HCT116 (cell line): ENCODE results near the gene OTUD5. TPM values are rescaled to one million over a fixed set of nuclear protein-coding genes. Genes with fewer than 3 reads are reported as not detected.

Source experiments
- ATAC-seq: fragments of 200-7000 bp; cut with Tn5 transposase; 2 replicates; pipeline ENCODE4 v1.9.1; 2020; ENCODE audit warnings: mild to moderate bottlenecking, moderate library complexity
- BruUV-seq: library from RNA; stranded (reverse); fragments of 400-500 nt; replicated peaks from 2 replicates; lab custom pipeline; 2021; lab: Mats Ljungman, UMichigan
- CTCF ChIA-PET: fragments of 300-600 bp; sonication (Branson Sonifier 250); formaldehyde crosslinking; loops from one replicate; lab custom pipeline; 2021; ENCODE audit warnings: antibody characterized with exemption; lab: Charles Lee
- POLR2A ChIA-PET: fragments of 300-600, 350-600 bp; sonication (Branson Sonifier 250); formaldehyde crosslinking; loops from one replicate; lab custom pipeline; 2021; ENCODE audit warnings: antibody characterized with exemption; lab: Charles Lee
- RAD21 ChIA-PET, 2 experiments: fragments of 300-600 bp; sonication (Branson Sonifier 250); formaldehyde crosslinking; loops; one replicate each; lab custom pipeline; 2023; ENCODE audit warnings: low total read pairs in 2 of 2; ENCODE audit not compliant: uncharacterized antibody in 2 of 2, unreplicated experiment in 2 of 2, low non-redundant PET in 1 of 2; lab: Charles Lee
- DNase-seq: peaks from one replicate; pipeline ENCODE4 v3.0.0-alpha.2; 2010; ENCODE audit warnings: low read depth, low spot score
- H2AFZ ChIP-seq: fragments of 200-600 bp; shearing (Covaris generic), sonication (generic); 2 replicates; pipeline ENCODE4 v1.6.1; 2017; ENCODE audit warnings: low read depth, mixed run types, mixed read lengths, antibody characterized with exemption, low read length; ENCODE audit not compliant: poor library complexity, severe bottlenecking
- H3K27ac ChIP-seq: 2 replicates; pipeline ENCODE4 v1.5.1; 2012; ENCODE audit warnings: low read depth, low read length
- H3K27me3 ChIP-seq: fragments of 200-600 bp; sonication (generic); 2 replicates; pipeline ENCODE4 v1.6.1; 2016; ENCODE audit warnings: mixed run types, low read length, mixed read lengths; ENCODE audit not compliant: insufficient read depth
- H3K36me3 ChIP-seq, 2 experiments: fragments of 200-500 bp in 1 of 2; fragments of 200-600 bp in 1 of 2; sonication (Bioruptor generic) in 1 of 2; sonication (generic) in 1 of 2; 2 replicates each; pipeline versions ENCODE4 v1.5.1 to v1.6.1; 2014 to 2016; ENCODE audit warnings: low read length in 2 of 2, inconsistent platforms in 1 of 2, mixed read lengths in 1 of 2, mixed run types in 1 of 2; ENCODE audit not compliant: insufficient read depth in 2 of 2, control insufficient read depth in 1 of 2
- H3K4me1 ChIP-seq, 2 experiments: fragments of 200-600 bp in 1 of 2; sonication (generic) in 1 of 2; 2 replicates each; pipeline versions ENCODE4 v1.5.1 to v1.6.1; 2012 to 2017; ENCODE audit warnings: low read length in 2 of 2, inconsistent platforms in 1 of 2, mild to moderate bottlenecking in 1 of 2, mixed read lengths in 1 of 2, mixed run types in 1 of 2, moderate library complexity in 1 of 2; ENCODE audit not compliant: insufficient read depth in 2 of 2, control insufficient read depth in 1 of 2
- H3K4me2 ChIP-seq: fragments of 200-600 bp; sonication (generic); 2 replicates; pipeline ENCODE4 v1.6.1; 2017; ENCODE audit warnings: mixed run types, low read length, mixed read lengths
- H3K4me3 ChIP-seq, 2 experiments: fragments of 200-600 bp in 1 of 2; sonication (generic) in 1 of 2; replicated peaks in 1 of 2; 2 replicates each; pipeline ENCODE4 v1.5.1; 2011 to 2016; ENCODE audit warnings: low read length in 2 of 2, control low read depth in 1 of 2, low read depth in 1 of 2, mild to moderate bottlenecking in 1 of 2, mixed read lengths in 1 of 2, mixed run types in 1 of 2
- H3K79me2 ChIP-seq: fragments of 200-600 bp; sonication (generic); 2 replicates; pipeline ENCODE4 v1.6.1; 2017; ENCODE audit warnings: mild to moderate bottlenecking, mixed run types, low read length, moderate library complexity, mixed read lengths; ENCODE audit not compliant: insufficient read depth
- H3K9ac ChIP-seq: fragments of 200-600 bp; sonication (generic); 2 replicates; pipeline ENCODE4 v1.6.1; 2016; ENCODE audit warnings: low read length, mixed read lengths
- H3K9me2 ChIP-seq: fragments of 200-600 bp; sonication (generic), shearing (Covaris generic); 2 replicates; pipeline ENCODE4 v1.6.1; 2017; ENCODE audit warnings: mixed run types, mild to moderate bottlenecking, moderate library complexity; ENCODE audit not compliant: insufficient read depth
- H3K9me3 ChIP-seq, 2 experiments: fragments of 200-500 bp in 1 of 2; fragments of 200-600 bp in 1 of 2; sonication (Bioruptor generic) in 1 of 2; sonication (generic) in 1 of 2; 2 replicates each; pipeline ENCODE4 v1.6.1; 2014 to 2017; ENCODE audit warnings: low read length in 2 of 2, mixed read lengths in 2 of 2, inconsistent platforms in 1 of 2, low read depth in 1 of 2, mild to moderate bottlenecking in 1 of 2, mixed run types in 1 of 2, moderate library complexity in 1 of 2; ENCODE audit not compliant: control insufficient read depth in 1 of 2, insufficient read depth in 1 of 2
- H4K20me1 ChIP-seq: fragments of 200-600 bp; sonication (generic), shearing (Covaris generic); 2 replicates; pipeline ENCODE4 v1.6.1; 2017; ENCODE audit warnings: mixed run types, mild to moderate bottlenecking, moderate library complexity; ENCODE audit not compliant: insufficient read depth
- ATF3 ChIP-seq: IDR thresholded peaks from 2 replicates; pipeline ENCODE4 v1.6.1; 2012
- CBX3 ChIP-seq: IDR thresholded peaks from 2 replicates; pipeline ENCODE4 v1.6.1; 2012; ENCODE audit warnings: low read depth
- EGR1 ChIP-seq: IDR thresholded peaks from 2 replicates; pipeline ENCODE4 v1.6.1; 2012; ENCODE audit warnings: low read depth
- ELF1 ChIP-seq: IDR thresholded peaks from 2 replicates; pipeline ENCODE4 v1.6.1; 2012; ENCODE audit warnings: low read depth, borderline replicate concordance
- EZH2phosphoT487 ChIP-seq: fragments of 200-600 bp; IDR thresholded peaks from 2 replicates; pipeline ENCODE4 v1.6.1; 2018; ENCODE audit warnings: antibody characterized with exemption, borderline replicate concordance
- JUND ChIP-seq: IDR thresholded peaks from 2 replicates; pipeline ENCODE4 v1.6.1; 2012
- MAX ChIP-seq: IDR thresholded peaks from 2 replicates; pipeline ENCODE4 v1.6.1; 2012
- REST ChIP-seq: IDR thresholded peaks from 2 replicates; pipeline ENCODE4 v1.6.1; 2012; ENCODE audit warnings: low read depth
- SIN3A ChIP-seq: IDR thresholded peaks from 2 replicates; pipeline ENCODE4 v1.6.1; 2012; ENCODE audit warnings: low read depth
- SP1 ChIP-seq: IDR thresholded peaks from 2 replicates; pipeline ENCODE4 v1.6.1; 2012; ENCODE audit warnings: low read depth
- SRF ChIP-seq: IDR thresholded peaks from 2 replicates; pipeline ENCODE4 v1.6.1; 2012; ENCODE audit warnings: low read depth
- TCF7L2 ChIP-seq: IDR thresholded peaks from 2 replicates; pipeline ENCODE4 v1.7.0; 2011; ENCODE audit warnings: borderline replicate concordance, inconsistent platforms; ENCODE audit not compliant: insufficient read depth, insufficient read length; ENCODE audit errors: extremely low read depth
- YY1 ChIP-seq: IDR thresholded peaks from 2 replicates; pipeline ENCODE4 v1.6.1; 2011; ENCODE audit warnings: low read length, low read depth, moderate library complexity, mild to moderate bottlenecking; ENCODE audit not compliant: insufficient replicate concordance; ENCODE audit errors: extremely low read depth
- ZFX ChIP-seq: fragments of 450-650 bp; IDR thresholded peaks from 2 replicates; pipeline ENCODE4 v1.6.1; 2017
- intact Hi-C: fragments of 100-400 bp; cut with micrococcal nuclease; formaldehyde crosslinking; loops from 2 replicates; pipeline ENCODE4 v1.10.0; 2022
- total RNA-seq: library from RNA; stranded (reverse); gene quantifications from one replicate; pipeline ENCODE4 v1.2.1, GENCODE V29; 2021; ENCODE audit not compliant: unreplicated experiment

OTUD5 gene
- total RNA-seq, 1 experiment from 2014 or later = 42.6 TPM

DNA sequence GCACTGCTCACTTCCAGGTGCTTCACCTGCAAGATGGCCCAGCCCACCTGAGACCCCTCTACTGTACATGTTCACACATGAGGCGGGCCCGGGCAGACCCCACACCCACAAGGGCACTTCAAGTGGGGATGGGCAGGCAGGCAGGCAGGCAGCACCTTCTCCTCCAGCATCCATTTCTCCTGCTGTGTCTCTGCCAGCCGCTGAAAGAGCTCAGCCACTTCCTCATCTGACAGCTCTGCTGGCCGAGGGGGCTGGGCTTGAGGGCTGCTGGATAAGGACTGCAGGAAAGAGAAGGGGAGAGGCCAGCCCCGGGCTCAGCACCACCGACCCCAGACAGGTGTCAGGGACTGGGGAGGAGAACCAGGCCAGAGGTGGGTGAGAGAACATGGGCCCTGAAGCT is 18.7 kb upstream of the OTUD5 start:
- RAD21 ChIA-PET = no interaction called here
- no peaks in the 10 kb centered on the region for H4K20me1 ChIP-seq
- no peaks in the 10 kb centered on the region for H3K79me2 ChIP-seq
- H3K27ac ChIP-seq = no peak overlapping the region
- POLR2A ChIA-PET = no interaction called here
- no peaks in the 10 kb centered on the region for H3K4me1 ChIP-seq
- no peak overlapping the region for H3K4me2 ChIP-seq
- intact Hi-C loops = no loop called here
- ATAC-seq = no peak
- H3K9me3 ChIP-seq = no peaks in the 10 kb centered on the region
- peaks cover 0 to 2% of the 10 kb centered on the region in 2 experiments; a peak in 1 of 4 replicates for H3K36me3 ChIP-seq
- H3K9ac ChIP-seq = no peak overlapping the region
- H3K9me2 ChIP-seq = no peaks in the 10 kb centered on the region
- TF ChIP-seq SP1 (no peak), MAX (no peak), EGR1 (no peak), ZFX (no peak), EZH2phosphoT487 (no peak), JUND (no peak), SIN3A (no peak), SRF (no peak), ELF1 (no peak), TCF7L2 (no peak), YY1 (no peak), CBX3 (no peak), REST (no peak), ATF3 (no peak)
- CTCF ChIA-PET = no interaction called here
- DNase-seq = no peak
- H2AFZ ChIP-seq = no peak overlapping the region
- no peak overlapping the region for H3K4me3 ChIP-seq
- no peaks in the 10 kb centered on the region for H3K27me3 ChIP-seq
- BruUV-seq = no TSS peak
